PC-3 (cell line): ENCODE data around the gene GRIA1.

ENCODE experiments used
- EZH2phosphoT487 ChIP-seq: fragments of 300-600 bp; sonication (generic); IDR thresholded peaks from 2 replicates; pipeline ENCODE4 v1.6.1; 2018; ENCODE audit warnings: mild to moderate bottlenecking, antibody characterized with exemption, low read length, borderline replicate concordance
- TF ChIP-seq, protein P1 (sequence below): fragments of 300-600 bp; sonication (generic); conservative IDR thresholded peaks from 2 replicates; pipeline ENCODE4 v1.5.1; 2017; ENCODE audit warnings: antibody characterized with exemption, low read depth, mild to moderate bottlenecking, low read length

DNA sequence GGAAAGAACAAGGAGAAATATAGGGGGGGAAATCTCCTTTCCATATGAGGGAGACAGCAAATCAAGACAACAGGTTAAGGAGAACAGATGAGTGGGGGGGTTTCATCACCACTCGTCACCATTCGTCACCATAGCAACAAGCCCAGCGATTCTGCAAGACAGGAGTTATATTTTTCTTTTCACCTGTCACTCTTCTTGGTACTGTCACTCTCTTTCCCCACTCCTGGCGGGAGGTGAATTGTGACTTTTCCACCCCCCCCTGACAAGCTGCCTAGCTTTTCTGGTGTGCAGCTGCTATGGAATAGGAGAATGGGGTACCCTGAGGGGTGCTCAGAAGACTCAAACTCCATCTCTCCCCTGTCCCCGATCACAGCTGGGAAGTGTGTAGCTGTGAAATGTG lies 308.4 kb downstream of the GRIA1 start:
- TF ChIP-seq, protein P1, sequence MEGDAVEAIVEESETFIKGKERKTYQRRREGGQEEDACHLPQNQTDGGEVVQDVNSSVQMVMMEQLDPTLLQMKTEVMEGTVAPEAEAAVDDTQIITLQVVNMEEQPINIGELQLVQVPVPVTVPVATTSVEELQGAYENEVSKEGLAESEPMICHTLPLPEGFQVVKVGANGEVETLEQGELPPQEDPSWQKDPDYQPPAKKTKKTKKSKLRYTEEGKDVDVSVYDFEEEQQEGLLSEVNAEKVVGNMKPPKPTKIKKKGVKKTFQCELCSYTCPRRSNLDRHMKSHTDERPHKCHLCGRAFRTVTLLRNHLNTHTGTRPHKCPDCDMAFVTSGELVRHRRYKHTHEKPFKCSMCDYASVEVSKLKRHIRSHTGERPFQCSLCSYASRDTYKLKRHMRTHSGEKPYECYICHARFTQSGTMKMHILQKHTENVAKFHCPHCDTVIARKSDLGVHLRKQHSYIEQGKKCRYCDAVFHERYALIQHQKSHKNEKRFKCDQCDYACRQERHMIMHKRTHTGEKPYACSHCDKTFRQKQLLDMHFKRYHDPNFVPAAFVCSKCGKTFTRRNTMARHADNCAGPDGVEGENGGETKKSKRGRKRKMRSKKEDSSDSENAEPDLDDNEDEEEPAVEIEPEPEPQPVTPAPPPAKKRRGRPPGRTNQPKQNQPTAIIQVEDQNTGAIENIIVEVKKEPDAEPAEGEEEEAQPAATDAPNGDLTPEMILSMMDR: no peak
- TF ChIP-seq EZH2phosphoT487: no peak
